Endothelial cell of umbilical vein (primary cell): ENCODE results near the gene ROMO1. TPM values are rescaled to one million over a fixed set of nuclear protein-coding genes. Genes with fewer than 3 reads are reported as not detected.

Source experiments
- BruUV-seq: library from RNA; stranded (reverse); fragments of 400-500 nt; replicated peaks from 2 replicates; lab custom pipeline; 2021; lab: Mats Ljungman, UMichigan
- CTCF ChIA-PET: fragments of 300-600, 350-600 bp; sonication (Branson Sonifier 250); formaldehyde crosslinking; loops from one replicate; lab custom pipeline; 2021; ENCODE audit warnings: antibody characterized with exemption, inconsistent platforms; lab: Charles Lee
- POLR2A ChIA-PET: fragments of 300-600, 350-600 bp; sonication (Branson Sonifier 250); formaldehyde crosslinking; loops from one replicate; lab custom pipeline; 2021; ENCODE audit warnings: antibody characterized with exemption, inconsistent platforms; lab: Charles Lee
- DNase-seq: peaks from one replicate; pipeline ENCODE4 v3.0.0-alpha.2; 2011; ENCODE audit warnings: low read depth, low spot score
- FAIRE-seq: peaks from 2 replicates; lab custom pipeline; 2011; peaks lifted over from hg19 to GRCh38; lab: Jason Lieb, UNC
- H2AFZ ChIP-seq: 2 replicates; pipeline ENCODE4 v1.6.0; 2012; ENCODE audit warnings: low read depth, low read length, control low read depth, inconsistent platforms
- H3K27ac ChIP-seq: 2 replicates; pipeline ENCODE4 v1.5.1; 2011; ENCODE audit warnings: low read depth, mild to moderate bottlenecking, control low read depth, low read length, moderate library complexity; ENCODE audit not compliant: insufficient read depth
- H3K27me3 ChIP-seq, 2 experiments: 2 replicates each; pipeline versions ENCODE4 v1.6.0 to v1.6.1; 2011; ENCODE audit warnings: low read length in 2 of 2, mixed read lengths in 1 of 2; ENCODE audit not compliant: control insufficient read depth in 2 of 2, insufficient read depth in 2 of 2
- H3K36me3 ChIP-seq, 2 experiments: 2 replicates in 1 of 2; 3 replicates in 1 of 2; pipeline ENCODE4 v1.5.1; 2011; ENCODE audit warnings: low read length in 2 of 2, mild to moderate bottlenecking in 1 of 2, moderate library complexity in 1 of 2; ENCODE audit not compliant: control insufficient read depth in 2 of 2, insufficient read depth in 2 of 2; ENCODE audit errors: extremely low read depth in 1 of 2
- H3K4me1 ChIP-seq: 3 replicates; pipeline ENCODE4 v1.5.1; 2011; ENCODE audit warnings: mild to moderate bottlenecking, low read length; ENCODE audit not compliant: control insufficient read depth, insufficient read depth; ENCODE audit errors: extremely low read depth
- H3K4me2 ChIP-seq: 2 replicates; pipeline ENCODE4 v1.6.1; 2011; ENCODE audit warnings: low read length, control low read depth, mixed read lengths; ENCODE audit not compliant: insufficient read depth
- H3K4me3 ChIP-seq, 3 experiments: fragments of 200-600 bp in 1 of 3; sonication (generic), shearing (Covaris generic) in 1 of 3; replicated peaks in 1 of 3; 2 replicates each; pipeline ENCODE4 v1.5.1; 2011 to 2016; ENCODE audit warnings: control low read depth in 3 of 3, low read length in 3 of 3, mild to moderate bottlenecking in 2 of 3, inconsistent platforms in 1 of 3, low read depth in 1 of 3, moderate library complexity in 1 of 3; ENCODE audit not compliant: insufficient read depth in 1 of 3
- H3K79me2 ChIP-seq: 2 replicates; pipeline ENCODE4 v1.6.0; 2012; ENCODE audit warnings: low read length, inconsistent platforms; ENCODE audit not compliant: control insufficient read depth, insufficient read depth
- H3K9ac ChIP-seq: replicated peaks from 2 replicates; pipeline ENCODE3; 2011; ENCODE audit warnings: low read length, control low read depth; ENCODE audit not compliant: insufficient read depth; ENCODE audit errors: extremely low read depth
- H3K9me1 ChIP-seq: replicated peaks from 3 replicates; pipeline ENCODE4 v1.6.0; 2011; ENCODE audit warnings: mild to moderate bottlenecking, low read length; ENCODE audit not compliant: control insufficient read depth, insufficient read depth; ENCODE audit errors: extremely low read depth
- H3K9me3 ChIP-seq: replicated peaks from 2 replicates; pipeline ENCODE4 v1.5.1; 2012; ENCODE audit warnings: low read length, inconsistent platforms; ENCODE audit not compliant: control insufficient read depth, insufficient read depth
- H4K20me1 ChIP-seq: replicated peaks from 2 replicates; pipeline ENCODE3; 2011; ENCODE audit warnings: mild to moderate bottlenecking, low read length; ENCODE audit not compliant: control insufficient read depth, insufficient read depth; ENCODE audit errors: extremely low read depth
- CTCF ChIP-seq, 2 donors: IDR thresholded peaks; 1 replicate in 1 of 2; 2 replicates in 1 of 2; pipeline ENCODE4 v1.5.1; 2011; ENCODE audit warnings: low read length in 2 of 2, mild to moderate bottlenecking in 2 of 2, moderate library complexity in 2 of 2, control low read depth in 1 of 2, inconsistent platforms in 1 of 2, low read depth in 1 of 2; ENCODE audit not compliant: insufficient read depth in 1 of 2; ENCODE audit errors: extremely low read depth in 1 of 2
- EZH2 ChIP-seq: IDR thresholded peaks from 2 replicates; pipeline ENCODE4 v1.6.1; 2012; ENCODE audit warnings: borderline replicate concordance, low read depth, mild to moderate bottlenecking, moderate library complexity, low read length, inconsistent platforms; ENCODE audit not compliant: severe bottlenecking
- GATA2 ChIP-seq: IDR thresholded peaks from 2 replicates; pipeline ENCODE4 v1.7.0; 2011; ENCODE audit warnings: low read depth, mild to moderate bottlenecking, moderate library complexity, mixed read lengths, low read length; ENCODE audit not compliant: insufficient read length, insufficient read depth
- JUN ChIP-seq: IDR thresholded peaks from 2 replicates; pipeline ENCODE4 v1.6.1; 2011; ENCODE audit warnings: borderline replicate concordance, low read depth; ENCODE audit not compliant: insufficient read length, insufficient read depth
- MAX ChIP-seq: IDR thresholded peaks from 2 replicates; pipeline ENCODE4 v1.6.1; 2011; ENCODE audit not compliant: insufficient read depth, insufficient read length
- MYC ChIP-seq: IDR thresholded peaks from one replicate; pipeline ENCODE4 v1.6.1; 2011; ENCODE audit warnings: mild to moderate bottlenecking, low read depth, low read length
- dilution Hi-C: fragments of 300-500 bp; cut with MboI; formaldehyde crosslinking; loops from one replicate; pipeline ENCODE4 v1.15.0; 2019; ENCODE audit warnings: low sequenced_read_pairs; ENCODE audit not compliant: extremely low pct_ligation_motif_present
- intact Hi-C: fragments of 100-400 bp; cut with micrococcal nuclease; formaldehyde crosslinking; loops from one replicate; pipeline ENCODE4 v1.10.0; 2022
- polyA plus RNA-seq, 4 experiments: library from polyadenylated mRNA; depleted of rRNA in 3 of 4; stranded (reverse) in 3 of 4; unstranded in 1 of 4; fragments of >200 nt; gene quantifications; 2 replicates each; pipeline versions ENCODE4 v1.2.1 to v1.2.3, GENCODE V29; 2011 to 2012; ENCODE audit warnings: missing spikeins in 1 of 4
- total RNA-seq: library from RNA; stranded (reverse); gene quantifications from 2 replicates; pipeline ENCODE4 v1.2.3, GENCODE V29; 2021

The ROMO1 gene
- total and polyA plus RNA-seq, 2 donors (not counting 3 experiments of a cell fraction or from before 2014, with no cell fraction given), result 174 to 1,099 TPM

DNA sequence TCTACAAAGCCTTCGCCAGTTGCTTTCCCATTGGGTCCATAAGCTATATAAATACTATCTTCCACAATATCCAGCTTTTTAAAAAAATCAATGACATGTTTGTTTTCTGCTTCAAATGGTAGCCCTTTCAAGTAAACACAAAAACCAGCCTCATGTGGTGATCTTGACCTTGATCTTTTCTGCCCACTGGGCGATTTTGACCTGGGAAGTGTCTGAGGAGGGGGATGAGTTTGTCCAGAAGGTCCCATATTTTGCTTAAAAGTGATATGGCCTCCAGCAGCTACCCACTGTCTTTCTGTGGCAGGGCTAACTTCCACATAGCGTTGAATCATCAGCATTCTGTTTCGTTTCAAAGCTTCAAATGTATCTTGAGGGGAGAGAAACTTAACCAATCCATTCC is 45.3 kb upstream of the ROMO1 start:
- CTCF ChIA-PET, result interaction anchor here (0.6 to 1.7 kb wide), 2 partner anchors 32 to 35 kb away, joined by 5 read pairs; no protein-coding TSS in a partner anchor
- FAIRE-seq, result no peak

More for the DNA sequence above, 45.3 kb upstream of the ROMO1 start:
- no peaks in the 10 kb centered on the region for H3K9me3 ChIP-seq
- H3K27ac ChIP-seq, result no peak overlapping the region
- H3K9me1 ChIP-seq, result no peaks in the 10 kb centered on the region
- peaks cover 21% of the 10 kb centered on the region in 2 experiments for H3K36me3 ChIP-seq
- peaks cover 16% of the 10 kb centered on the region for H4K20me1 ChIP-seq
- TF ChIP-seq MAX, result no peak
- no peak for TF ChIP-seq GATA2
- no peak for TF ChIP-seq CTCF (IDR thresholded peaks at IDR 0.05; ENCODE audit: extremely low read depth in 1 of 2, insufficient read depth in 1 of 2, low read depth in 1 of 2, low read length in 2 of 2)
- no peak for TF ChIP-seq MYC
- TF ChIP-seq JUN, result no peak
- TF ChIP-seq EZH2, result no peak
- no peaks in the 10 kb centered on the region for H3K4me1 ChIP-seq
- no TSS peak for BruUV-seq
- H3K27me3 ChIP-seq, result no peaks in the 10 kb centered on the region
- H3K9ac ChIP-seq, result no peak overlapping the region
- dilution Hi-C loops (no loop called here), intact Hi-C loops (no loop called here)
- H3K79me2 ChIP-seq, result peaks cover 97% of the 10 kb centered on the region
- H2AFZ ChIP-seq, result no peak overlapping the region
- no peak overlapping the region for H3K4me2 ChIP-seq
- H3K4me3 ChIP-seq, result no peak overlapping the region
- DNase-seq, result no peak
- POLR2A ChIA-PET, result no interaction called here
